ENCODE data around the gene MDM4. TPM values are rescaled to one million over a fixed set of nuclear protein-coding genes. Genes with fewer than 3 reads are reported as not detected.

The MDM4 gene, protein sequence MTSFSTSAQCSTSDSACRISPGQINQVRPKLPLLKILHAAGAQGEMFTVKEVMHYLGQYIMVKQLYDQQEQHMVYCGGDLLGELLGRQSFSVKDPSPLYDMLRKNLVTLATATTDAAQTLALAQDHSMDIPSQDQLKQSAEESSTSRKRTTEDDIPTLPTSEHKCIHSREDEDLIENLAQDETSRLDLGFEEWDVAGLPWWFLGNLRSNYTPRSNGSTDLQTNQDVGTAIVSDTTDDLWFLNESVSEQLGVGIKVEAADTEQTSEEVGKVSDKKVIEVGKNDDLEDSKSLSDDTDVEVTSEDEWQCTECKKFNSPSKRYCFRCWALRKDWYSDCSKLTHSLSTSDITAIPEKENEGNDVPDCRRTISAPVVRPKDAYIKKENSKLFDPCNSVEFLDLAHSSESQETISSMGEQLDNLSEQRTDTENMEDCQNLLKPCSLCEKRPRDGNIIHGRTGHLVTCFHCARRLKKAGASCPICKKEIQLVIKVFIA
- total RNA-seq = 7.7 and 8.1 TPM in 2 replicates

GRCh38 chr1:204516180-204516879 lies at the start of gene MDM4:
Gene MDM4, plus strand, starts transcription at chr1:204516406. Its CDS starts 9,113 bp downstream, at chr1:204525519.

GRCh38 chr1:204494281-204495077 lies 21.7 kb upstream of the MDM4 start, which contains the start of gene PIK3C2B:
Gene PIK3C2B, minus strand, starts transcription at chr1:204494805. Its CDS starts 25,003 bp downstream, at chr1:204469802.

Other genes with a start within 250 kb of the MDM4 start
- gene PLEKHA6, start 156.5 kb upstream of the MDM4 start, total RNA-seq = 1.3 TPM in 2 replicates
- gene PPP1R15B, start 104.6 kb upstream of the MDM4 start, total RNA-seq = 28.4 and 31.3 TPM in 2 replicates
- gene PIK3C2B, start 21.6 kb upstream of the MDM4 start, total RNA-seq = 13.1 and 18.1 TPM in 2 replicates
- 0.05 and 0.07 TPM in 2 replicates for gene LRRN2, start 169.3 kb downstream of the MDM4 start, total RNA-seq

All from mammary microvascular endothelial cell (primary cell).